ENCODE measurements around the gene PLP2. TPM values are rescaled to one million over a fixed set of nuclear protein-coding genes. Genes with fewer than 3 reads are reported as not detected.

PLP2 gene
- total and polyA plus RNA-seq, 2 of the 13 experiments (the other 11 are each of a cell fraction or from before 2014, with no cell fraction given), result 0.40 to 3.6 TPM

- CTCF ChIA-PET (ENCODE audit: low intra/inter-chr PET ratio, low total read pairs), result no interaction called here
- no peak for ATAC-seq
- H3K4me2 ChIP-seq (ENCODE audit: low read depth, low read length), result no peak overlapping the region
- TF ChIP-seq ZNF326 (CRISPR knock-in tag; IDR thresholded peaks at IDR 0.05; ENCODE audit: borderline replicate concordance), result no peak
- no peak for TF ChIP-seq SNAI1 (CRISPR knock-in tag; IDR thresholded peaks at IDR 0.05; ENCODE audit: borderline replicate concordance)
- no peak for TF ChIP-seq NFATC3 (CRISPR knock-in tag; IDR thresholded peaks at IDR 0.05)
- no peak for TF ChIP-seq GABPB1 (CRISPR knock-in tag; IDR thresholded peaks at IDR 0.05)
- TF ChIP-seq ADNP (CRISPR knock-in tag; IDR thresholded peaks at IDR 0.05), result no peak
- TF ChIP-seq GRHL1 (CRISPR knock-in tag; conservative IDR thresholded peaks at IDR 0.05), result no peak
- H3K9ac ChIP-seq (ENCODE audit: insufficient read depth, low read depth, low read length), result no peak overlapping the region
- no peak for DNase-seq (ENCODE audit: low spot score)
- H3K9me3 ChIP-seq (ENCODE audit: low read length), result no peaks in the 10 kb centered on the region
- H3K27ac ChIP-seq (ENCODE audit: extremely low read length, insufficient read depth, low read length), result no peak overlapping the region
- no peak for FAIRE-seq
- H2AFZ ChIP-seq (ENCODE audit: low read length), result no peak overlapping the region
- in situ Hi-C loops (cut with HindIII; ENCODE audit: extremely low pct_ligation_motif_present, low pct_unique_long_range_greater_than_20kb), result no loop called here
- intact Hi-C loops (cut with micrococcal nuclease; ENCODE audit: unreplicated experiment), result no loop called here
- H3K27me3 ChIP-seq (ENCODE audit: control insufficient read depth in 1 of 2, insufficient read depth in 2 of 2, low read length in 2 of 2), result no peaks in the 10 kb centered on the region
- H3K79me2 ChIP-seq (ENCODE audit: insufficient read depth, low read length), result no peaks in the 10 kb centered on the region
- H3K36me3 ChIP-seq (replicated peaks in 1 of 2; ENCODE audit: control insufficient read depth in 1 of 2, insufficient read depth in 2 of 2, low read length in 2 of 2), result no peaks in the 10 kb centered on the region
- H4K20me1 ChIP-seq (ENCODE audit: insufficient read depth, low read length), result no peaks in the 10 kb centered on the region
- no TSS peak for BruUV-seq (replicated peaks)
- H3K4me1 ChIP-seq (ENCODE audit: insufficient read depth, low read length), result peaks cover 18% of the 10 kb centered on the region
- no peak overlapping the region for H3K4me3 ChIP-seq (replicated peaks in 1 of 3; ENCODE audit: insufficient read depth in 1 of 3, low read depth in 2 of 3, low read length in 3 of 3)
- POLR2A ChIA-PET, result no interaction called here
- whole genome bisulfite sequencing (ENCODE audit: low lambda C conversion rate), result 19% methylated on average over 3 of the region's 3 CpGs
These were observed 31.8 kb downstream of the PLP2 start for GRCh38 chrX:49203536-49203935.

- H3K4me1 ChIP-seq (ENCODE audit: insufficient read depth, low read length), result peaks cover 14% of the 10 kb centered on the region
- H3K27me3 ChIP-seq (ENCODE audit: control insufficient read depth in 1 of 2, insufficient read depth in 2 of 2, low read length in 2 of 2), result no peaks in the 10 kb centered on the region
- H3K4me3 ChIP-seq (replicated peaks in 1 of 3; ENCODE audit: insufficient read depth in 1 of 3, low read depth in 2 of 3, low read length in 3 of 3), result no peak overlapping the region
- no peak overlapping the region for H2AFZ ChIP-seq (ENCODE audit: low read length)
- no peaks in the 10 kb centered on the region for H4K20me1 ChIP-seq (ENCODE audit: insufficient read depth, low read length)
- H3K9ac ChIP-seq (ENCODE audit: insufficient read depth, low read depth, low read length), result no peak overlapping the region
- in situ Hi-C loops (cut with HindIII; ENCODE audit: extremely low pct_ligation_motif_present, low pct_unique_long_range_greater_than_20kb) (no loop called here), intact Hi-C loops (cut with micrococcal nuclease; ENCODE audit: unreplicated experiment) (no loop called here)
- 52% methylated on average over 3 of the region's 6 CpGs for WGBS (ENCODE audit: low lambda C conversion rate)
- no peak overlapping the region for H3K27ac ChIP-seq (ENCODE audit: extremely low read length, insufficient read depth, low read length)
- FAIRE-seq (no peak), DNase-seq (ENCODE audit: low spot score) (no peak), ATAC-seq (no peak)
- H3K9me3 ChIP-seq (ENCODE audit: low read length), result no peaks in the 10 kb centered on the region
- H3K4me2 ChIP-seq (ENCODE audit: low read depth, low read length), result no peak overlapping the region
- ChIA-PET POLR2A (no interaction called here), CTCF (ENCODE audit: low intra/inter-chr PET ratio, low total read pairs) (no interaction called here)
- no peaks in the 10 kb centered on the region for H3K79me2 ChIP-seq (ENCODE audit: insufficient read depth, low read length)
- TF ChIP-seq ZKSCAN5 (CRISPR knock-in tag; IDR thresholded peaks at IDR 0.05) (no peak), PBX2 (CRISPR knock-in tag; IDR thresholded peaks at IDR 0.05) (no peak), TAF1 (CRISPR knock-in tag; IDR thresholded peaks at IDR 0.05) (no peak)
- BruUV-seq (replicated peaks), result no TSS peak
- H3K36me3 ChIP-seq (replicated peaks in 1 of 2; ENCODE audit: control insufficient read depth in 1 of 2, insufficient read depth in 2 of 2, low read length in 2 of 2), result no peaks in the 10 kb centered on the region
These were observed 32.3 kb downstream of the PLP2 start for GRCh38 chrX:49204017-49204416.
